Mesodermal cell (in vitro differentiated cells): Measurements from ENCODE around the gene HEBP1.
"Not testable (repeated sequence)": the region's sequence is repeated elsewhere in the genome, so short reads cannot be mapped to it uniquely, and the experiment has no call there.

Experiments
- H3K27ac ChIP-seq: 2 replicates; pipeline ENCODE4 v1.7.0; 2013; ENCODE audit warnings: mild to moderate bottlenecking, low read depth, low read length, moderate library complexity; ENCODE audit not compliant: severe bottlenecking
- H3K36me3 ChIP-seq: 2 replicates; pipeline ENCODE4 v1.7.1; 2013; ENCODE audit warnings: mild to moderate bottlenecking, low read length, moderate library complexity; ENCODE audit not compliant: control insufficient read depth, insufficient read depth
- H3K4me1 ChIP-seq: one replicate; pipeline ENCODE4 v1.7.1; 2013; ENCODE audit warnings: mild to moderate bottlenecking, low read length; ENCODE audit not compliant: insufficient read depth, control insufficient read depth, poor library complexity, severe bottlenecking
- H3K4me3 ChIP-seq: 2 replicates; pipeline ENCODE4 v1.7.0; 2013; ENCODE audit warnings: low read length, control low read depth, mild to moderate bottlenecking; ENCODE audit not compliant: insufficient read depth, poor library complexity, severe bottlenecking; ENCODE audit errors: extremely low read depth
- H3K9me3 ChIP-seq: 2 replicates; pipeline ENCODE4 v1.7.1; 2013; ENCODE audit warnings: mild to moderate bottlenecking, low read length, moderate library complexity; ENCODE audit not compliant: control insufficient read depth
- WGBS, 2 experiments: methylation state at CpG; one replicate each; pipeline ENCODE4 v1.1.5; 2013; ENCODE audit warnings: missing lambda C conversion rate in 2 of 2; ENCODE audit not compliant: insufficient coverage in 2 of 2; 5-methylcytosine and 5-hydroxymethylcytosine counted together

The HEBP1 gene

DNA sequence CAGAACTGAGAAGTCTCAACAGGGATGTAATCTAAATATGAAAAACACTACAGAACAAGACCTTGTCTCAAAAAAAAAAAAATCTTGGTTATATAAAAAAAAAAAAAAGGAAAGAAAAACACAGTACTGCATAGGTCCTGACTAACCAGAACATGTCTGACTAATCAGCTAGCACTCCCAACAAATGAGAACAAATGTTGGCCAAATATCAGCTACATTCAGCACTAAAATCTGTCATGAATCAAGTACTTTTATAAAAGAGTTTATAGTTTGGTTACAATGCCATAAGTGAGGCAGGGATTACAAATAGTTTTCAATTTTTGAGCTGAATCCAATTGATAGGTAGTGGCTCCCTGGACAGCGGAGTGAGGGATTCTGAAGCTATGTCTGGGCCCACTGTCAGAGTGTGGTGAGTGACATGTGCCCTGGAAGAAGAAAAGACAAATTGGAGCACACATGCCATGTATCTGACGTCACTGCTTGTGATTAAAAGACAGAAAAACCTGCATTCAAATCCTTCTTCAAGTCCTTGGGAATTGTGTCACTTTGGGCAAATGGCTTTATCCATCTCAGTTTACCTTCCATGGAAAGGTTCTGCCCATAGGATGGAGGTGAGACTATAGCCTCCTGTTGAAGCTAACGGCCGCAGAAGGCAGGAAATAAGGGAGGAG, 38.6 kb upstream of the HEBP1 start:
- no peaks in the 10 kb centered on the region for H3K4me1 ChIP-seq
- 90 to 93% methylated on average over 3 to 4 of the region's 4 CpGs for WGBS, 2 experiments
- H3K4me3 ChIP-seq, result no peak overlapping the region
- no peak overlapping the region for H3K27ac ChIP-seq
- no peaks in the 10 kb centered on the region for H3K9me3 ChIP-seq
- no peaks in the 10 kb centered on the region for H3K36me3 ChIP-seq

DNA sequence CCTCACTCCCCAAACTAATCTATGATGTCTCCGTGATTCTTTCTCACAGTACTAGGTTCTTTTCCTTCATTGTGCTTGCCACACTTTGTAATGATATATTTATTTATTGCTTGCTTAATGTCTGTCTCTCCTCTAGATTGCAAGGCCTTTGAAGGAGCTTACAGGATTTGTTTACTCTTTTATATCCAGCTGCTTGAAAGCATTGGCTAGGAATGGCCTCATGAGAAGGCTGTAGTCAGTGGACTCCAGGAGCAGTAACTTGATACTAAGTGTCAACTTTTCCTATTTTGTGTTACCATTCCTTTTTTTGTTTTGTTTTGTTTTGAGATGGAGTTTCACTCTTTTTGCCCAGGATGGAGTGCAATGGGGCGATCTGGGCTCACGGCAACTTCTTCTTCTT, 36.8 kb upstream of the HEBP1 start:
- WGBS, 2 experiments, result 78 to 83% methylated on average over 2 of the region's 3 CpGs

DNA sequence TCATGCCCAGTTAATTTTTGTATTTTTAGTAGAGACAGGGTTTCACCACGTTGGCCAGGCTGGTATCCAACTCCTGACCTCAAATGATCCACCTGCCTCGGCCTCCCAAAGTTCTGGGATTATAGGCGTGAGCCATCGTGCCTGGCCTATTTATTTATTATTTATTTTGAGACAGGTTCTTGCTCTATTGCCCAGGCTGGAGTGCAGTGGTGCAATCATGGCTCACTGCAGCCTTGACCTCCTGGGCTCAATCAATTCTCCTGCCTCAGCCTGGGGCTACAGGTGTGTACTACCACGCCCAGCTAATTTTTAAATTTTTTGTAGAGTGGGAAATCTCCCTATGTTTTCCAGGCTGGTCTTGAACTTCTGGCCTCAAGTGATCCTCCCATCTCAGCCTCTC, 35.3 kb upstream of the HEBP1 start:
- H3K9me3 ChIP-seq, H3K27ac ChIP-seq, H3K4me3 ChIP-seq, H3K36me3 ChIP-seq, H3K4me1 ChIP-seq: not testable (repeated sequence)
- 100% methylated on average over 1 to 4 of the region's 5 CpGs for WGBS, 2 experiments

More for the DNA sequence above, 36.8 kb upstream of the HEBP1 start:
- Histone ChIP-seq H3K27ac (no peak overlapping the region), H3K9me3 (no peaks in the 10 kb centered on the region), H3K4me3 (no peak overlapping the region), H3K4me1 (no peaks in the 10 kb centered on the region), H3K36me3 (no peaks in the 10 kb centered on the region)

DNA sequence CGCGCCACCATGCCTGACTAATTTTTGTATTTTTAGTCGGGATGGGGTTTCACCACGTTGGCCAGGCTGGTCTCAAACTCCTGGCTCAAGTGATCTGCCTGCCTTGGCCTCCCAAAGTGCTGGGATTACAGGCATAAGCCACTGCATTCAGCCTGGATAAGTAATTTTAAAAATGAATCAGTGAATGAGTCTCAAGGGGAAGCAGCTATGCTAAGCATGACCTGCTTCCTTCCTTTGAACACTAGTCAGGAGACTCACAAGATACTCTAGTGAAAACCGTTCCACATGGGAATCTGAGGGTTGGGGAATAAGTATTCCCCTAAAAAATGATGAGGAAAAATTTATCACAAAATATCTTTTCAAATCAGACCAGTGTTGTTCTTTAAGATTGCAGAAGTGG, 33.4 kb upstream of the HEBP1 start:
- 93 to 98% methylated on average over 3 to 4 of the region's 5 CpGs for WGBS, 2 experiments
- Histone ChIP-seq H3K27ac (no peak overlapping the region), H3K4me3 (no peak overlapping the region), H3K4me1 (no peaks in the 10 kb centered on the region), H3K9me3 (no peaks in the 10 kb centered on the region), H3K36me3 (no peaks in the 10 kb centered on the region)

DNA sequence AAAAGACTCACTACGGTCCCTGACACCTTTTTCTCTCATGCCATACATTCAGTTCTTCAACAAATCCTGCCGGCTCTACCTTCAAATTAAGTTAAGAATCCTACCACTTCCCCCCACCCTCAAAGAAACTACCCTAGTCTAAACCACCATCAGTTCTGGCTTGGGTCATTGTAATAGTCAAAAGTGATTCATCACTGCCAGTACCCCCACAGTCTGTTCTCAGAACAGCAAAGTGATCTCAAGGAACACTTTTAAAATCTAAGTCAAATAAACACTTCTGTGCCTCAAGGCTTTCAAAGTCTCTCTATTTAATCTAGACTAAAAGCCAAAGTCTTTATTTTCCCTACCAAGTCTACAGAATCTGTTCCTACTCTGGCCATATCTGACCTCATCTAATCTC, 32.1 kb upstream of the HEBP1 start:
- no peaks in the 10 kb centered on the region for H3K4me1 ChIP-seq
- H3K36me3 ChIP-seq, result no peaks in the 10 kb centered on the region
- H3K9me3 ChIP-seq, result no peaks in the 10 kb centered on the region
- H3K27ac ChIP-seq, result no peak overlapping the region
- no peak overlapping the region for H3K4me3 ChIP-seq
- WGBS, 2 experiments, result 96 to 100% methylated on average over 1 to 2 of the region's 2 CpGs

DNA sequence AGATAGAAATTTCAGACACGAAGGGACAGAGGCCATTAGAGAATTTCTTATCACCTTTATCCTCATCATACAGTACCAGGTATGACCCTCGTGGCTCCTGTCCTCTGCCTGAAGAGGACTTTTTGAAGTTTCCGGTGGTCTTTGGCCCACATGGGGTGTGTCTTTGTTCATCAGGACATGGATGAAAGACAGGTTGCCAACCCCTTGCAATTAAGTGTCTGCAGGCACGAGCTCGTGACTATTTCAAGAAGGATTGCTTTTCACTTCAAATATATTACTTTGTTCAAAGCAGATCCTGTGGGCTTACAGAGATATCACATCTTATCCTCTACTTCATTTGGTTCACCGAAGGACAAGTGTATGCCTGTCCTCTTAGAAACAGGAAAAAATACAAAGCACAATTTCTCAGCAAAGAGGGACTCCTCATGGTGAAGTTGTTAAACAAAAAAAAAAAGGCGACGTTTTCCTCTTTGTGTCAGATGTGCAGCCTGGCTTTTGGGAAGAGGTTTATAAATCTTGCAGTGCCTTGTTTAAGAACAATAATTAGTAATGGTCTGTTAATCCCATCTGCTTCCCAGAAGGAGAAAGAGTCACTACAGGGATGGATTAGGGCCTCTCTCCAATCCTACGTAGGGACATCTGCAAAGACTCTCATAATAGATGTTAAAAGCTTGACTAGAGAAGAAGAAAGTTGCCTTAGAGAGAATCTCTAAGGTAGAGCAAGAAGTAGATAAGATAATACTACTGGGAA, 30.7 kb upstream of the HEBP1 start:
- Histone ChIP-seq H3K4me3 (no peak overlapping the region), H3K9me3 (no peaks in the 10 kb centered on the region), H3K27ac (no peak overlapping the region), H3K36me3 (no peaks in the 10 kb centered on the region), H3K4me1 (no peaks in the 10 kb centered on the region)
- WGBS, 2 experiments, result 56 to 74% methylated on average over 3 to 5 of the region's 9 CpGs

DNA sequence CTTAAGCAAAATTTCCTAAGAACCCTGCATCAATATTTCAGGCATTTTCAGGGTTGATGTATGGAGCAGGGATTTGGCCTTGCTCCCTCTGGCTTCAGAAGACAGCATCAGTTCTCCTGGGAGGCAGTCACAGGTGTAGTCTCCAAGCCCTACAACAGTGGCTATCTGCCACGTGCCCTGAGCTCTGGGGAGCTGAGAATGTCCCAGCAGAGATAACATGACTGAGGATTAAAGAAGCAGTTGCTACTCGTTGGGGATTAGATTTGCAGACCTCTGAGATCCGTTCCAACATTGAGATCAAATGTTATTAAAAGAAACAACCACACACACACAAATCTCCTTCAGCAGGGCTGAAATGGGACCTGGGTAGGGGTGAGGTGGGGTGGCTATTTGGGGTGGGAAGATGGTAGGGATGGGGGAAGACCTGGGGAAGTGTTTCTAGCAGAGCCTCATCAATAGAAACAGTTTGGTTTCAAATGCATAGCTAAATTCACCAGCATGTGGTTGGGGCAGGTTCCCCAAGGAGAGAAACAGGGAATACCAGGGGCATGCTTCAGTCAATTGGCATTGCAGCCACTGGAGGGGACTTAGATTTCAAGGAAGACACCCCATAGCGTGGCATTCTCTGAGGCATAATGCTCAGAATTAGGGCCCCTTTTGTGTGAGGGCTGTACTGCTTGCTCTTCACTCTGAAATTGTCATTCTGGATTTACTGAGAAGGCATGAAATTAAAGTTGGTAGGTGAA, 28.9 kb upstream of the HEBP1 start:
- Histone ChIP-seq H3K9me3 (no peaks in the 10 kb centered on the region), H3K4me3 (no peak overlapping the region), H3K27ac (no peak overlapping the region), H3K4me1 (no peaks in the 10 kb centered on the region), H3K36me3 (no peaks in the 10 kb centered on the region)
- WGBS, 2 experiments, result 65 to 94% methylated on average over 2 to 3 of the region's 4 CpGs

DNA sequence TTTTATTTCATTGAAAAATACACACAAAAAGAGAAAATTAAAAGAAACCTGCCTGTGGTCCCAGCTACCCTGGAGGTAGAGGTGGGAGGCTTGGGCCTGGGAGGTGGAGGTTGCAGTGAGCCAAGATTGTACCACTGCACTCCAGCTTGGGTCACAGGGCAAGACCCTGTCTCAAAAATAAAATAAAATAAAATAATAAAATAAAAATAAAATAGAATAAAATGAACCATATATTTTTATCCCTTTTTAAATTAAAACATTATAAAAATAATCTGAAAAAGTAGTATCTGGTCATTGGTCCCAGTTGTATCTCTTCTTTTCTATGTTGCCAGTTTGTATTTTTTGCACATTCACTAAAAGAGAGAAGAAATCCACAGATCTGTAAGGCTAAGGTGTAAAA, 27.4 kb upstream of the HEBP1 start:
- Histone ChIP-seq H3K9me3 (no peaks in the 10 kb centered on the region), H3K27ac (no peak overlapping the region), H3K4me3 (no peak overlapping the region), H3K36me3 (no peaks in the 10 kb centered on the region), H3K4me1 (no peaks in the 10 kb centered on the region)

DNA sequence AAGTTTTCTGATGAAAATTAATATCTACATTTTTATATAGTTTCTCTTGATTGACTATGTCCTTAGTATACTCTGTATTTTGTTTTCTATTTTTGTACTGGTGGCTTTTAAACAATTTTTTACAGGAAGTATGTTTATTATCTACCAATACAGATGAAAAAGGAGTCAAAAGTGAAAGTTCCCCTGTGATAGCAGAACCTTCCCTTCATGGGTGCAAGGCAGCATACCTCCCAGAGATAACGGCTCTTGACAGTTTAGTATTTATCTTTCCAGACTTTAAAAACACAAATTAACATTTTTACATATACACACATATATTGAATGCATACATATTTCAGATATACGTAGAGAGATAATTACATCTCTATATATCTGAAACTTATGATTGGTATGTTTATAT, 27.0 kb upstream of the HEBP1 start:
- 100% methylated on average over 1 of the region's 2 CpGs; no CpG with 5 or more reads in 1 of the 2 experiments for WGBS, 2 experiments
- Histone ChIP-seq H3K4me3 (no peak overlapping the region), H3K4me1 (no peaks in the 10 kb centered on the region), H3K36me3 (no peaks in the 10 kb centered on the region), H3K27ac (no peak overlapping the region), H3K9me3 (no peaks in the 10 kb centered on the region)

DNA sequence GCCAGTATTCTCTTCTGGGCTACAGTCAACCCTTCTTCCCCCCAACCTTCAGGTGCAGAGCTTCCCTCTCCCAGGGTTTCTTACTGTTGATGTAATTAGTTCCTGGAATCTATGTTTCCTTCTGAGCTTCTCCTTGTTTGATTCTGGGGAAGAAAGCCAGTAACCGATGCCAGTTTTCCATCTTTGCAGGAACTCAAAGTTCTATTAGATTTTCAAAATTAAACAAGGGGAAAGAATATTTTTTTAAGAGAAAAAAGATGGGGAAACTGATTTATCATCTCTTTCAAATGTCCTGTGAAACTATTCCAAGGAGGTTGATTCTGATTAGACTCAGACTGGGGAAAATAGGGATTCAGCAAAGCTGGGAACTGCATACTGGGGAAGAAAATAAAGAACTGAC, 26.2 kb upstream of the HEBP1 start:
- Histone ChIP-seq H3K27ac (no peak overlapping the region), H3K4me3 (no peak overlapping the region), H3K4me1 (no peaks in the 10 kb centered on the region), H3K36me3 (no peaks in the 10 kb centered on the region), H3K9me3 (no peaks in the 10 kb centered on the region)
- WGBS, 2 experiments, result no CpG with 5 or more reads among the region's 1 CpG

DNA sequence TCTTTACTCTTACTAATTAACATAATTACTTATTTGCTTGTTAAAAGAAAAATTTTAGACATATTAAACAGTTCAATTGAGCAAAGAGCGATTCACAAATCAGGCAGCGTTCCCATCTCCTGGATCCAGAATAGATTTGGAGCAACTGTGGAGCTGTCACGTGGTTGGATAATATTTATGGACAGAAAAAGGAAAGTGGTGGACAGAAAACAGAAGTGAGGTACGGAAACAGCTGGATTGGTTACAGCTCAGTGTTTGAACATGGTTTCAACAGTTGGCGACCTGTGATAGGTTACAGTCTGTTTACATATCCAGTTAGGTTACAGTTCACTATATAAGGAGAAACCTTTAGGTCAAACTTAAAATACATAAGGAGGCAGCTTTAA, 24.5 kb upstream of the HEBP1 start:
- Histone ChIP-seq H3K36me3 (no peaks in the 10 kb centered on the region), H3K4me1 (no peaks in the 10 kb centered on the region), H3K27ac (no peak overlapping the region), H3K4me3 (no peak overlapping the region), H3K9me3 (no peaks in the 10 kb centered on the region)
- WGBS, 2 experiments, result 82 to 85% methylated on average over 4 to 5 of the region's 5 CpGs
